ENCODE results near the gene HSPH1.
"Not testable (repeated sequence)": the region's sequence is repeated elsewhere in the genome, so short reads cannot be mapped to it uniquely, and the experiment has no call there.

Gene HSPH1

DNA sequence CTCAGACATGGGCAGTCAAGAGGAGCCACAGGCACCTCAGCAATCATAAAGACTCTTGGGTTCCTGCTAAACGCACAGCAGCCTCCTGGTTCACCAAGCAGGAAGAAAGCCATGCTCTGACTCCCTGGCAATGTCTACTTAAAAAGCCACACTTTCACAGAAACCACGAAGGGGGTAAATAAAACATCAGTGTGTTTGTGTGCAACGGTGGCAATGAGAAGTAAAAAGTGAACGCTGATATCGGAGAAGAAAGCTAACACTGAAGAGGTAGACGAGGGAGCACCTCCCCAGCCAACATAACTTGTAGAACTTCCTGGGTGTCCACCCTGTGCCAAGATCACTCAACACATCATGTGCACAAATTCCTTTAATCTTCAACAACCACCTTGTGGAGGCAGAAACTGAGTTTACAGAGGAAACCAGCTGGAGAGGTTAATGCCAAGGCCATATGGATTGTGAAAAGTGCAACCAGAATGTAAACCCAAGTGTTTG, 30.2 kb downstream of the HSPH1 start:
- no peak for DNase-seq

DNA sequence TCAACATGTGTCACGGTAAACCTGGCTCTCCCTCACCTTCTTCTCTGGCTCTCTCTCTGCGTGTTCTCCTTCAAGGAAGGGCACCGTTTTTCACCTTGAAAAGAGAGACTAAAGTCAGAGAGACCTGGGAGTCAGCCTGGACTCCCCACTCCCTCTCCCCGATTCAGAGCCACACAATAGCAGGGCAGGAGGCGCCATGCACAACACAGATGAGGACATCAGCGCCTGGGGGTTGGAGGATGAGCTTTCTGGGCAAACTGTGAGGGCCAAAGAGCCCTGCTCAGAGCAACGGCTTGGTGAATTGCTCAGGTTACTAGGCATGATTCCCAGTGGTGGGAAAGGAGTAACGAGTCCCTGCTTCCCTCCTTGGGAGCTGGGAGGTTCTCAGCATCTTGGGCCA, 32.3 kb downstream of the HSPH1 start:
- DNase-seq = no peak

DNA sequence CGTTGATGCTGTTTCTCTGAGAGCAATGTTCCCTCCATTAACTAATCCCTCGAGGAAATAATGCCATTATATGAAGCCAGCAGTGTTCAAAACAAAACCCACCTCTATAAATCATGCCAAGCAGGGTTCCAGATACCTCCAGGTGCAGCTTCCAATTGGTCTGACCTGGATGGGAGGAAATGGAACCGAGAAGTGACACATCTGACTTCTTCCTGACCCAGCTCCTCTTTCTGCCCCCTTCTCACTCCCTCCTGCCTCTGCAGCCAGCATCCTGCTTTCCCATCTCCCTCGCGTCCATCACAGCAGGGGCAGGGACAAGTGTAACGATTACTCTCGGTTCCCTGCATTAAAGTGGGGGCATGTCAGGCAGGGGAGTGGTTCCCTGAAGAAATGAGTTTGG, 37.5 kb downstream of the HSPH1 start:
- no peak for DNase-seq

DNA sequence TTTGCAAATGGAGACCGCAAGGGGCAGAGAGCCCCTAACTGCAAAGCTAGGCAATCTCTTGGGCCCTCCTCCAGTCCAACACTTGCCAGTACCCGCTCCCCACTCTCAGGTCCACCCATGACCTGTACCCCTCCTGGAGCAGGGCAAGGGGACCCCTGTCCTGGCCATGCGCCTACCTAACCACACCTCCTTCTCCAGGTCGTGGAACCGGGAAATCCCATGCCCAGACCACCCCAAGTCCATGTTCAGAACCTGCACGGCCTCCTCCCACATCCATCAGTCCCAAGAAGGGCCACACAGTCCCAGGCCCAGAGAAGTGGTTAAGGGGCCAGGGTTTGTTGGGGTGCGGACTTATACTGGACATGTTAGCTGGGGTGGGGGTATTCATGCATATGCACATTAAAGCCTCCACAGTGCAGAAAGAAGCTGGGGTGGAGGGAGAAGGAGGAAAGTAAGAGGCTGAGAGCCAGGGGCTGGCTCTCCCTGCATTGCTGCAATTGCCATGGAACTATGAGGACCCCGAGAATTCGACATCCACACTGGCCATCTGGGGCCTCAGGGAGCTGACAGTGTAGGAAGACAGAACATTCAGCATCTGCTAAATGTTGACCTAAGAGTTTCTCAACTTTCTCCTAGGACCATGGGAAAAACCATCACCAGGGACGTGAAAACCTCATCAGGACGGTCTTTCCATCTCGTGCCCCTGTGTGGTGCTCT, 39.0 kb downstream of the HSPH1 start:
- no peak for DNase-seq

DNA sequence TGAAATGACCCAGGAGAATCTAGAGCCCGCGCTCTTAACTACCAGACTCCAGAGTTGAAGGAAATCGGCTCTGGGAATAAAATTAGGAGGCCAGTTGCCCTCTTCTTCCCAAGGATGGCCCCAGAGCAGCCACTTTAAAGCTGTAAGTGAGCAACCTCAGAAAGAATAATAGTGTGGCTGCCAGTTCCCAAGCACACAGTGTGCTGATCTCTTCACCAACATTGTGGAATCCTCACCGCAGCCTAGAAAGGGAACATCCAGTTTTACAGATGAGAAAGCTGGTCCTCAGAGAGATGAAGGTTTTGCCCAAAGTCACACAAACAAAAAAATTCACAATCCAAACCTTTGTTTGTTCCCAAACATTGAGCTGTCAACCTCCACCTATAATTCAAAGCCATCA, 39.6 kb downstream of the HSPH1 start:
- no peak for DNase-seq

DNA sequence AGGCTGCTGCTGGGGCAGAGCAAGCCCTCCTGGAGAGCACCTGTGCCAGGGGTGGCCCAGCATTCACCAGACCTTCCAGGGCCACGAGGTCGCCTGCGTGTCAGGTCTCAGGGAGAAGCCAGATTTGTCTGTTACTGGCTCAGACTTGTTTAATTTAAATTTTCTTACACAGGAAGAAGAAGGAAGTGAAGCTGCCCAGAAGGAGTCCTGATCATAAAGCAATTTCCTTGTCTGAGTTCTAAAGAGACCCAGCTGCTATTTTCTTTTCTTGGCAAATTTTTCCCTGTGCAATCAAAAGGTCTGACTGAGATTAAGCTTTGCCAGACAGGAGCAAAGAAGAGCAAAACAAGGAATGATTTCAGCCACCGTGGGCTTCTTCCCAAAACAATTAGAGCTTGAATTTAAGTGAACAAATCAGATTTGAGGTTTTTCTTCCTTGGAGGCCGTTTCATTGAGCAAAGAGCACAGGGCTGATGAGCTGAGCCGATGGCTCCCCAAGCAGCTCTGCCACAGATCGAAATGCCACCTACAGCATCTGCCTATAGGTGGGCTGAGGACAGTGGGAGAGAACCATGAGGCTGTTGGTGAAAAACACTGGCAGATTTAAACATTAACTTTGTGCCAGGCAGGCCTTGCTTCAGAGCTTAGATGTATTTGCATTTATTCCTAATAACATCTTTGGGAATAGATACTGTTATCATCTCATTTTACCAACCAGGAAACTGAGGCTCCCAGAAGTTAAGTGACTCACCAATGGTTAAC, 40.1 kb downstream of the HSPH1 start:
- DNase-seq = no peak

DNA sequence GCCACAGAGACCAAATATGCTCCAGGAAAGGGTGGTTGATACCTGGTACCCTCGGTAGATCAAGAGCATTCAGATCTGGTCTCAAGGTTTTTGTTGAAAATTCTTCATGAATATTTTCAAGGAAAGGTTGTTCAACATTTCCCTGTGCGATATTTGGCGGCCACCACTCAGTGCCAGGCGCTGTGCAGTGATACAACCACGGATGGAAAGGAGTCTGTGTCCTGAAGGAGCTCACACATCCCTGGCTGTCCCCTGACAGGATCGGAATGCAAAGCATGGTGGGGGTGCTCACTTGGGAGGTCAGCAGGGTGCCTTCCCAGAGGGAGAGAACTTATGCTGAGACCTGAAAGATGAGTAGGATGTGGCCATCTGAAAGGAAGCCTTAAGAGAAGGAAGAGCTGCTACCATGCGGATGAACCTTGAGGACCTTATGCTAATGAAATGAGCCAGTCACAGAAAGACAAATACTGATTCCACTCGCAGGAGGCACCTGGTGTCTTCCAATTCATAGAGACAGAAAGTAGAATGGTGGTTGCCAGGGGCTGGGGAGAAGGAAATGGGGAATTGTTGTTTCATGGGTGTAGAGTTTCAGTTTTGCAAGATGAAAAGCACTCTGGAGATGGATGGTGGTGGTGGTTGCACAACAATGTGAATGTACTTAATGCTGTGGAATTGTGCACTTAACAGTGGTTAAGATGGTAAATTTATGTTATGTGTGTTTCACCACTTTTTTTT, 41.6 kb downstream of the HSPH1 start:
- DNase-seq = no peak

DNA sequence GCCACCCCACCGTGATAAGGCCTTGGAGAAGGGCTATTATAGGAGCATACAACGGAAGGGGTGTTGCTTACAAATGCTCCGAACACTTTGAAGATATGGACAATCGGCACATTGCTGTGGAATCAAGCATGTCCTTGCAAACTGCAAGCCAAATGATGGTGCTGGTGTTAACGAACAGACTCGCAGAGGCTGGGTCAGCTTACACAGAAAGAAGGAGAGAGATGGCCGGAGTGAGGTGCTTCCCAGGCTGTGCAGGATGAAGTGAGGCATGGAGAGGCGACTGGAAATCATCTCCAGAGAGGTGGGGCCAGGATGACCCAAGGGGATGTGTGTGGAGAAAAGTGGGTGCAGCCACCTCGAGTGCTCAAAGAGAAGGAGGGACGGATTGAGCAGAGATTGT, 42.2 kb downstream of the HSPH1 start:
- DNase-seq = no peak

DNA sequence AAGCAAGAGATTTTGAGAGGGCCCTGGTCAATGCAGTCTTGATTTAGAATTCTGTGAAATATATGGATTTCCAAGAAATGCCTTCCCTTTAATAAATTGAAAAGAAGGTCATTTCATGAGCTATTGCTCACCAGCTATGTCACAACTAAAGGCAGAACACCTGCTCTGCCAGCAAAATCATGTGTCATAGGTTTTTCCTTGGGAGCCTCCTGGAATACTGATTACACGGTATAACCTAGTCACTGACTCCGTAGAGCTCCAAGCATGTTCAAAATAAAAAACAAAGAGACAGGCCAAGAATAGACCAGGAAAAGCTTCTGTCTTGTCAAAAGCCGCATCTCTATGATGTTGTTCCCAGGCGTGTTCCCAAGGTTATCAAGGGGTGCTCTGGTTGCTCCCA, 45.5 kb downstream of the HSPH1 start:
- DNase-seq = no peak

DNA sequence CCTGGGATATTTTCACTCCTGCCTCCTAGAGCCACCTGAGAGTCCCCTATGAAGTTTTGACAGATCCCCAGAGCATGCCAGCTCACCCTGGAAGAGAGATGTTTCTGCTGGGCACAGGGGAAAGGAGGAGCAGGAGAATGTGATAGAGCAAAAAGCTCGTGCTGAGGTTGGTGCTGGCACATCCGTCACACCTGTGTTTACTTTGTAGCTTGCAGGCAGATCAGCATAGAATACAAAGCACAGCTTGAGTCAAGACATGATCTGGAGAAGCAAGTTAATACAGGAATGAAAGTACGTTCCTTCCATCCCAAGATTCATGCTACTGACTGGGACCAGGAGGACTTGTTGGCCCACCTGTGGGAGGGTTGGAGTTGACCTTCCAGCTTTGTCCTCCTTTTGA, 46.1 kb downstream of the HSPH1 start:
- DNase-seq = no peak

DNA sequence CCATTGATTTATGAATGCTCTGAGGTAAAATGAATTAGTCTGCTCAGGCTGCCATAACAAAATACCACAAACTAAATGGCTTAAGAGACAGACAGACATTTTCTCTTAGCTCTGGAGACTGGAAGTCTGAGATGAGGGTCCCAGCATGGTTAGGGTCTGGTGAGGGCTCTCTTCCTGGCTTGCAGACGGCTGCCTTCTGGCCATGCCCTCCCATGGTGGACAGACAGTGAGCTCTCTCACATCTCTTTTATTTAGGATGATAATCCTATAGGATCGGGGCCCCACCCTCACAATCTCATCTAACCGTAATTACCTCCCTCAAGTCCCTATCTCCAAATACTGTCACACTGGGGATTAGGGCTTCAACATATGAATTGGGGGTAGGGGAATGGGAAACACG, 47.1 kb downstream of the HSPH1 start:
- DNase-seq = no peak

DNA sequence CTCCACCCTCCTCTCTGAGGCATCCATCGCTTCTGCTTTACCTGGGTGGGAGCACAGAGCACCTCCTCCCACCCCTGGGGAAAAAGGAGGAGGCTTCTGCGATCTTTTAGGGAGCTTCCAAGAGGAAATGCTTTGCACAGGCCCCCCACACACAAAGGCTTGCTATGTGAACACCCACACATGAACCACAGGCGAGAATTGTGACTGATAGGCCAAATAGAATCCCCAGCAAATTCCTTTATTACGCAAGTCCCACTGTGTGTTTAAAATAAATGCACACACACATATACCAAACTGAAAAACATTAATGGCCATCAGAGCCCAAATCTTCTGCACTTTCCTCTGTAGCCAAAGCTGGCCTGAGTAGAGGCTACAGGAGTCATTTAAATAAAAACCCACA, 50.6 kb downstream of the HSPH1 start:
- no peak for DNase-seq

DNA sequence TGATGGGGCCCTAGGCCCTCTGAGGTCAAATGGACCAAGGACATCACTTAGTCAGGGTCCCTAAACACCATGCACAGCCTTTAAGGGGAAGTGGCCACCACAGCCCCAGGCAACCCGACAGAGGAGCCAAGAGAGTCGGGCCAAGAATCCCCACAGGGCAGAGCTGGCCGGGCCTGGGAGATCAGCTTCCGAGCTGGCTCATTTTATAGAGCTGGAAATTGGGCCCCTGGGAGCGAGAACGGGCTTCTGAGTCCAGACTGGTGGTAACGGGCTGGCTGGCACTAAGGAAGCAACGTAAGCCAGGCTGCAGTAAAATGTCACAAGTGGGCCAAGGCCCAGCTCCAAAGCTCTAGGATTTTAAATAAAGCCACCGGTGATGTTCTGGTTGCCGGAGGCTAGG, 51.1 kb downstream of the HSPH1 start:
- DNase-seq = no peak

DNA sequence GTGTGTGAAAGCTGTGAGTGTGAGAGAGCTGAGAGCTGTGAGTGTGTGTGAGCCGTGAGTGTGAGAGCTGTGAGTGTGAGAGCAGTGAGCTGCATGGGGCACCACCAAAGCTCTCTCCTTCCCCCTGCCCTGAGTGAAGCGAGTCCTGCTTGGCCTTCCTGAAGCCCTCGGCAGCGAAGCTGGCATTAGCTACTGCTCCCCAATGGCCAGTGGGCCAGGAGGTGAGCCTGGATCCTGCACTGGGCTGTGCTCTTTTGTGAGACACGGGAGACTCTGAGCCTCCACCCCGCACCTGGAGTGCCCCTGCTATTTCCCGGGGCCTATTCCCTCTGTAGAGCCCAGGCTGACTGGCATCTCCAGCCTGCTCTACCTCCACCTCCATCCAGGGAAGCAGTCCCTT, 51.5 kb downstream of the HSPH1 start:
- DNase-seq = no peak

DNA sequence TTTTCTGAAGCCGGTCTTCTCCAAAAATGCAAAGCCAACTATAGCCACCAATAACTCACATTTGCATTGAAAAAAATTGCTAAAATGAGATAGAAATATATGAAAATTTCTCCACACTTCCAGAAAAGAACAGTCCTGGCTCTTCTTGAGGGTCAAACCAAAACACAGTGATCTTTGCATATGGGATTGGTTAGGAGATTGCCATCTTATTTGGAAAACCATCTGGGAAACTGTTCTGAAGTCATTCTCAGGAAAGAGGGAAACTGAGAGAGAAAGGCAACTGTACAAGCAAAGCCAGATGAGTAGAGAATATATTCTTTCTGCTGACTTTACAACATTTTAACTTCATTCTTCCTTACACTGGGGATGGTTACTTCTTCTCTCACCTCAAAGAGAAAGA, 54.6 kb downstream of the HSPH1 start:
- DNase-seq = no peak

DNA sequence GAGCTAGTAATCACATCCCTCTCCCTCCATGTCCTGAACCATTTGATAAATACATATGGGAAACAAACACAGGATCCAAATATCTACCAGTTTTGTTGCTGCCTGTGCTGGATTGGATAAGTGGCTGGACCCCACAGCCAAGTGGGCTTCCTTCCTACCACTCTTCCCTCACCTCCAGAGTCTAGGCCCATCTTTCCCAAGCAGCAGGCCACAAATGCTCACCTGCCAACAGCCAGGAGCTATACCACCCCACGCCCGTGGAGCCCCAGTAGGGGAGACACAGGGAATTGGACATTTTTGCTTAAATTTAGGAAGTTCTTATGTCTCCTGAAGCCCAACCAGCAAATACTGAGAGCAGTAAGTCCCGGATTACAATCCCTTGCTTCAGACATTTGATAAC, 55.8 kb downstream of the HSPH1 start:
- no peak for DNase-seq

DNA sequence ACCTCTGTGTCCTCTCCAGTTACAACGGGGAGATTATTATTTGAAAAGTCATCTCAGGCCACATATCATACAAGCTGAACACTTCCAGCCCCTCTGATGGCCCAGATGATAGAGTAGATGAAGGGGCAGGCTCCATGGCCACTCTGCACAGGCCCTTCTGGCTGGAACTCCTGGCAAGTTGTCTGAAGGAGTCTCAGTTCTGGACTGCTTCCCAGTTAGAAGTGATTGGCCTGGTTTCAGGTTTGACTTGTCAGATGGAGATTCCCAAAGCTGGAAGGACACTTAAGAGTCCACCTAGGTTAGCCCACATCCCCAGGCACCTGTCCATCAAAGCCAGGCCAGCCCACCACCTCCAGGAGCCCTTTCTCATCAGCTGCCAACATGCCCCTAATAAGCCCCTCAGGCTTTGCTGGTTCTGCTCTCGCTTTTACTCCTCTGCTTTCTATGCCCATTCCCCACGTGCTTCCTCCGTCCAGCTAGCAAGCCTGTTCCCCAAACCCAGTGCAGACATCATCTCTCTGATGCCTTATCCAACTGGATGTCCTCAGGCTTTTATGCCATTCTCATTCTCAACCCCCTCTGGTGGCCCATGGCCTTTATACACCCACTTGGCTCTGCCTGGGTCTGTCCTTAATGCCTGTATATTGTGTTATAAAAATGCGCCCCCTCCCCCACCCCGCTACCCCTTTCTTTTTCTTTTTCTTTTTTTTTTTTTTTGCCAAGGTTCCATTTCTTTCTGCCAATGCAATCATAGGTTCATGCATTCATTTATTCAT, 56.5 kb downstream of the HSPH1 start:
- no peak for DNase-seq

DNA sequence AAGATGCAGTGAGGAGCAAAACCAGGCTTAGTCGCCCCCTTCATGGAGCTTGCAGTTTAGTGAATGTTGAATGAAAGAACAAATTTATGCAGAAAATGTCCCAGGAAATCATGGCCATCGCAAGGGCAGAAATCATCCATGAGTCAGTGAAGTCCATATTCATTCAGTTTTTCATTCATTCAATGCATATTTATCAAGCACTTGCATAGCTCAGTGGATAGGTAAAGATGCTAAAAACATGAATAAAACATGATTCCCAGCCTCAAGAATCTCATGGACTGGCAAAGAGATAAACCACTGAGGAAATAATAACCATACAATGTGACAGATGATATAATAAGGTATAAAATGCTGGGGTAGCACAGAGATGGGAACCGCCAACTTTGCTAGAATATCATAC, 58.8 kb downstream of the HSPH1 start:
- DNase-seq = no peak

DNA sequence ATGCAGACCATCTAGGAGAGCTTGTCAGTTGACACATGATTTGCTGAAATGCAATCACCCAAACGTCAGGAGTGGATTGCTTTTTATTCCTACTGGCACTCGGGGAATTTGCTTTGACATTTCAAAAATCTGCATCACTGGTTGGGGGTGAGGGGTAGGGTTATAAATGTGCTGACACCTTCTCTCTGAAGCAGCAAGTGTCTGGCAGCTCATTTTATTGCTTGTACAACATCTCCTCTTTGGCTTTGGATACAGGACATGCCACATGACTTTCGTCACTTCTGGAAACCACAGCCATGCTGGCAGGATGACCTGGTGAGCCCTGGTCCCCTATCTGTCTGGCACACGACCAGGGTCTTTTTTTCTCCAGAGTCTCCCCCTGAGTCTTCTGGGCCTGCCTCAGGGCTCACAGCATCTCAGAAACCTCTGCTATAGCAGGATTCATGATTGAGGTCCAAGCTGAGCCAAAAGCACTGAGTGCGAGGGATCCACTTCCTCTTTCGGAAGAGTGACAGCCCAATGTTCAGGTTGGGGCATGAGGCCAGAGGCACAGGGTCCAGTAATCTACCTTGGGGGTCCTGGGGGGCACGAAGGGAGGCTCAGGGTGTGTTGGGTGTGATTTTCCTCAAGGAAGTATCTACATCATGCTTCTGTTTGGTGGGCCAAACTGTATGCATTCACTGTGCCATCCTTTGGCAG, 60.1 kb downstream of the HSPH1 start:
- DNase-seq = no peak

DNA sequence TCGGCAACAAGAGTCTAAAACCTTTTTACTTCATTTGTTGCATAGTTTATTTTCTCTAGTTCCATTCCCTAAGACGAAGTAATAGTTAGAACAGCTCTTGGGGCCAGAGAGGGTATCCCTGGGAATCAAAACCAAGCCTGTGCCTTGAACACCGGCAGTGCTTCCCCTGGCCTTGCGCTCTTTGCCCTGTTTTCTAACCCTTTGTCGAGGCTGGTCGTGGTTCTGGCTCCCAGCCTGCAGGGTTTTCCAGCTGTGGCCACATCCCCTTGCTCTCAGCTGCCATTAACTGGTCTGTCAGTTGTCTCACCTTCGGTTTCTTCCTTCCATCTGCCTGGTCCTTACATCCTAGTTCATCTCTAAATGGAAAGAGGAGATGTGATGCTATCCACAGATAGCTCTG, 61.0 kb downstream of the HSPH1 start:
- no peak for DNase-seq

DNA sequence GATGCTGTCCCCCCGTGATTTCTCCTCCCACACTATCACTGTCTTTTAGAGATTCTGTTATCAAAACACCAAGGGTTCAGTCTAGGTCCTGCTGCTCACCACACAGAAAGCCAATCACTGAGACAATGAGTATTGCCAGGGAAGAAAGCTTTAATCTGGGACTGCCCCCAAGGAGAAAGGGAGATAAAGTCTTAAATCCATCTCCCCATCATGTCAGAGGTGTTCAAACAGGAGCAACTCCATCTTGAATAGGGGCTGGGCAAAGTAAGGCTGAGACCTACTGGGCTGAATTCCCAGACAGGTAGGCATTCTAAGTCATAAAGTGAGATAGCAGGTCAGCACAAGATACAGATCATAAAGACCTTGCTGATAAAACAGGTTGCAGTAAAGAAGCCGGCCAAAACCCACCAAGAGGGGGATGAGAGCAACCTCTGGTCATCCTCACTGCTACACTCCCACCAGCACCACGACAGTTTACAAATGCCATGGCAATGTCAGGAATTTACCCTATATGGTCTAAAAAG, 63.7 kb downstream of the HSPH1 start:
- DNase-seq = not testable (repeated sequence)
